Measurements from ENCODE around the gene APOBEC3H.
"Not testable (repeated sequence)": the region's sequence is repeated elsewhere in the genome, so short reads cannot be mapped to it uniquely, and the experiment has no call there.

The APOBEC3H gene

GRCh38 chr22:39097098-39098020 lies at the start of gene APOBEC3H:
Gene APOBEC3H, plus strand, starts transcription at chr22:39097244. Its CDS starts 3,035 bp downstream, at chr22:39100279.
- no peak for DNase-seq

GRCh38 chr22:39049486-39049885 lies 47.6 kb upstream of the APOBEC3H start:
- not testable (repeated sequence) for DNase-seq

- DNase-seq, result not testable (repeated sequence)
These were observed 45.1 kb upstream of the APOBEC3H start for GRCh38 chr22:39051844-39052495.

- DNase-seq, result no peak
These were observed 41.4 kb upstream of the APOBEC3H start for GRCh38 chr22:39055658-39056057.

GRCh38 chr22:39061290-39061689 lies 35.8 kb upstream of the APOBEC3H start:
- not testable (repeated sequence) for DNase-seq

GRCh38 chr22:39061951-39062350 lies 35.1 kb upstream of the APOBEC3H start:
- DNase-seq, result not testable (repeated sequence)

GRCh38 chr22:39063904-39064303 lies 33.1 kb upstream of the APOBEC3H start:
- DNase-seq, result not testable (repeated sequence)

GRCh38 chr22:39066442-39067276 lies 30.4 kb upstream of the APOBEC3H start:
- not testable (repeated sequence) for DNase-seq

- no peak for DNase-seq
These were observed 28.8 kb upstream of the APOBEC3H start for GRCh38 chr22:39068033-39068785.

- no peak for DNase-seq
These were observed 26.9 kb upstream of the APOBEC3H start for GRCh38 chr22:39070186-39070585.

- DNase-seq, result not testable (repeated sequence)
These were observed 24.5 kb upstream of the APOBEC3H start for GRCh38 chr22:39072581-39072981.

GRCh38 chr22:39073981-39074380 lies 23.1 kb upstream of the APOBEC3H start:
- DNase-seq, result no peak

- DNase-seq, result not testable (repeated sequence)
These were observed 20.7 kb upstream of the APOBEC3H start for GRCh38 chr22:39076155-39077025.

GRCh38 chr22:39077026-39077840 lies 19.8 kb upstream of the APOBEC3H start, which contains the start of gene APOBEC3G:
Gene APOBEC3G, plus strand, starts transcription at chr22:39077275. Its CDS starts 87 bp downstream, at chr22:39077362.
- DNase-seq, result peak in 3 of 51 donors; percentile 2 to 12 (median 8)

GRCh38 chr22:39077912-39078311 lies 19.1 kb upstream of the APOBEC3H start:
- DNase-seq, result not testable (repeated sequence)

GRCh38 chr22:39078329-39078728 lies 18.7 kb upstream of the APOBEC3H start:
- DNase-seq, result no peak

GRCh38 chr22:39079054-39079637 lies 17.9 kb upstream of the APOBEC3H start:
- DNase-seq, result not testable (repeated sequence)

GRCh38 chr22:39080052-39080762 lies 16.8 kb upstream of the APOBEC3H start:
- no peak for DNase-seq
